Osteocyte (in vitro differentiated cells): Measurements from ENCODE around the gene RASD2. TPM values are rescaled to one million over a fixed set of nuclear protein-coding genes. Genes with fewer than 3 reads are reported as not detected.

Source experiments
- DNase-seq: peaks from one replicate; pipeline ENCODE4 v3.0.0; 2021; ENCODE audit warnings: mixed read lengths; ENCODE audit not compliant: unreplicated experiment; ENCODE audit errors: extremely low spot score
- H3K27ac Mint-ChIP-seq: one replicate; pipeline ENCODE4 v1.8.0; 2021; ENCODE audit warnings: mild to moderate bottlenecking, mixed read lengths; ENCODE audit not compliant: unreplicated experiment
- H3K27me3 Mint-ChIP-seq: one replicate; pipeline ENCODE4 v1.8.0; 2021; ENCODE audit warnings: mixed read lengths; ENCODE audit not compliant: unreplicated experiment
- H3K36me3 Mint-ChIP-seq: one replicate; pipeline ENCODE4 v1.8.0; 2021; ENCODE audit warnings: mixed read lengths; ENCODE audit not compliant: unreplicated experiment
- H3K4me1 Mint-ChIP-seq: one replicate; pipeline ENCODE4 v1.8.0; 2021; ENCODE audit warnings: mixed read lengths; ENCODE audit not compliant: unreplicated experiment
- H3K4me3 Mint-ChIP-seq: one replicate; pipeline ENCODE4 v1.8.0; 2021; ENCODE audit warnings: mild to moderate bottlenecking, moderate library complexity, mixed read lengths; ENCODE audit not compliant: unreplicated experiment
- H3K9me3 Mint-ChIP-seq: one replicate; pipeline ENCODE4 v1.8.0; 2021; ENCODE audit warnings: mixed read lengths; ENCODE audit not compliant: unreplicated experiment
- total RNA-seq: library from RNA; stranded (reverse); gene quantifications from 2 replicates; pipeline ENCODE4 v1.2.1, GENCODE V29; 2021
- TF ChIP-seq, protein P1 (sequence below): fragments of 200-600 bp; sonication (generic); IDR thresholded peaks from 2 replicates; pipeline ENCODE4 v1.5.0; 2021; ENCODE audit warnings: antibody characterized with exemption, mild to moderate bottlenecking, moderate library complexity

The RASD2 gene
- total RNA-seq, 1 donor from 2014 or later, result not detected

DNA sequence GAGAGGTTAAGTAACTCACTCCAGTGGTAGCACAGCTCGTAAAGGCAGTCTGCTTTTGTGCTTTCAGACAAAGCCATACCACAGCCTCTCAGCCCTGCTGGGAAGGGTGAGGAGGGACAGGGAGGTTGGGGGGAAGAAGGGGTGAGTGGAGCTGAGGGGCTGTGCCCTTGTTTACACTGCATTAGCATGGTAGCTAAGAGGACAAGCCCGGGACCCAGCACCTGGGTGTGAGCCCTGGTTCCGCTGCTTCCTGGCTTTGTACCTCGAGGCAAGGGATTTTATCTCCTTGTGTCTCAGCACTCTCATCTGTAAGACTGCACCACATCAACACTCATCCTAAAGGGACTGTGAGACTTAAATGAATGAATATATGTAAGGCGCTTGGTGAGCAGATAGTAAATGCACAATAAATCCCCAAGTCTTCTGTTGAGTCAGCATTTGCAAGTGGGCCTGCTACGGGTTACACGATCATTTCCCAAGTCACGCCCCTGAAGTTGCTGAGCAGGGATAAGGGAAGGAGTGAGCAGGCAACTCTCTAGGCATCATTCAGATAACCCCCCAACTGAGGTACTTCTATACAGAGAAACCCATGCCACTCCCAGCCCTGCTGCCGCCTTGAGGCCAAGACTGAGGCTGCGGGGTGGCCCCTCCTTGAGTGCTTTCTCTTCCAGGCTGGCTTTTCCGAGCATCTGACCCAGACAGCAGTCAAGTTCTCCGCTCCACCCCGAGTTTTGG, 7.5 kb downstream of the RASD2 start:
- peaks cover 11% of the 10 kb centered on the region for H3K4me1 Mint-ChIP-seq
- TF ChIP-seq, protein P1, sequence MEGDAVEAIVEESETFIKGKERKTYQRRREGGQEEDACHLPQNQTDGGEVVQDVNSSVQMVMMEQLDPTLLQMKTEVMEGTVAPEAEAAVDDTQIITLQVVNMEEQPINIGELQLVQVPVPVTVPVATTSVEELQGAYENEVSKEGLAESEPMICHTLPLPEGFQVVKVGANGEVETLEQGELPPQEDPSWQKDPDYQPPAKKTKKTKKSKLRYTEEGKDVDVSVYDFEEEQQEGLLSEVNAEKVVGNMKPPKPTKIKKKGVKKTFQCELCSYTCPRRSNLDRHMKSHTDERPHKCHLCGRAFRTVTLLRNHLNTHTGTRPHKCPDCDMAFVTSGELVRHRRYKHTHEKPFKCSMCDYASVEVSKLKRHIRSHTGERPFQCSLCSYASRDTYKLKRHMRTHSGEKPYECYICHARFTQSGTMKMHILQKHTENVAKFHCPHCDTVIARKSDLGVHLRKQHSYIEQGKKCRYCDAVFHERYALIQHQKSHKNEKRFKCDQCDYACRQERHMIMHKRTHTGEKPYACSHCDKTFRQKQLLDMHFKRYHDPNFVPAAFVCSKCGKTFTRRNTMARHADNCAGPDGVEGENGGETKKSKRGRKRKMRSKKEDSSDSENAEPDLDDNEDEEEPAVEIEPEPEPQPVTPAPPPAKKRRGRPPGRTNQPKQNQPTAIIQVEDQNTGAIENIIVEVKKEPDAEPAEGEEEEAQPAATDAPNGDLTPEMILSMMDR, result peak; percentile 15
- no peak overlapping the region for H3K27ac Mint-ChIP-seq
- no peaks in the 10 kb centered on the region for H3K9me3 Mint-ChIP-seq
- DNase-seq, result no peak
- no peak overlapping the region for H3K4me3 Mint-ChIP-seq
- no peaks in the 10 kb centered on the region for H3K36me3 Mint-ChIP-seq
- peaks cover 24% of the 10 kb centered on the region for H3K27me3 Mint-ChIP-seq

DNA sequence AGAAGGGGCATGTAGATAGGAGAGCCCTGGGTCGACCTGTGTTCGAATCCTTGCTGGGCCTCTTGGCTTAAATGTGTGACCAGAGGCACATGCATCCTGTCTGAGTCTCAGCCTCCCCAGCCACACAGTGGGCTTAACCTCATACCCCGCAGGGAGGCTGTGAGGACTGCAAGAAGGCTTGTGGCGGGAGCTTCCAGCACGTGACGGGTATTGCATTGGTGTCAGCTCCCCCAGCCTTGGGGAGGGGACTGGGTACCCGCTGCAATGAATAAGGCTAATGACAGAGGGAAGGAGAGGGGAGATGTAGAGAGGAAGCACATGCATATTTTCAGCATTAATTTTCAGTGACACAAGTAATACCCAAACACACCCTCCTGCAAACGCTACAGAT, 8.1 kb downstream of the RASD2 start:
- H3K36me3 Mint-ChIP-seq, result no peaks in the 10 kb centered on the region
- H3K9me3 Mint-ChIP-seq, result no peaks in the 10 kb centered on the region
- H3K4me1 Mint-ChIP-seq, result peaks cover 10% of the 10 kb centered on the region
- no peak for DNase-seq
- peaks cover 20% of the 10 kb centered on the region for H3K27me3 Mint-ChIP-seq
- TF ChIP-seq, protein P1, result no peak
- no peak overlapping the region for H3K27ac Mint-ChIP-seq
- H3K4me3 Mint-ChIP-seq, result no peak overlapping the region

DNA sequence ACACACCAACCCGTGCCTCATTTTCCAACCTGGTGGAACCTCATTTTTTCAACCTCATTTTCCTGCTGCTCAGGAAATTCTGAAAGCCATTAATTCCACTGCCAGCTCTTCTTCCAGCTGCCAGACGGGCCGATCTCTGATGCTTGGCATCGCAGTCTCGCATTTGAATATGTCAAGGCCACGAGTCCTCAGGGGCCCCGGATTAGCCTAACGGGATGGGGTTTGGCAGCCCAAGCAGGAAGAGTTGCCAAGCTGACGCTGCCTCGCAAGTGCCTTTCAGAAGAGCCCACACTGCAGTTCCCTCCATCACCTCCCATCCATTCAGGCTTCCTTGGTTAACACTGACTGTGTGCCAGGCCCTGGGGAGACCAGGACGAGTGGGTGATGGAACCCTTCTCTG, 8.7 kb downstream of the RASD2 start:
- Mint-ChIP-seq H3K9me3 (no peaks in the 10 kb centered on the region), H3K27ac (no peak overlapping the region), H3K4me1 (peaks cover 7% of the 10 kb centered on the region), H3K4me3 (no peak overlapping the region), H3K36me3 (no peaks in the 10 kb centered on the region), H3K27me3 (peaks cover 17% of the 10 kb centered on the region)
- DNase-seq, result no peak
- TF ChIP-seq, protein P1, result no peak

DNA sequence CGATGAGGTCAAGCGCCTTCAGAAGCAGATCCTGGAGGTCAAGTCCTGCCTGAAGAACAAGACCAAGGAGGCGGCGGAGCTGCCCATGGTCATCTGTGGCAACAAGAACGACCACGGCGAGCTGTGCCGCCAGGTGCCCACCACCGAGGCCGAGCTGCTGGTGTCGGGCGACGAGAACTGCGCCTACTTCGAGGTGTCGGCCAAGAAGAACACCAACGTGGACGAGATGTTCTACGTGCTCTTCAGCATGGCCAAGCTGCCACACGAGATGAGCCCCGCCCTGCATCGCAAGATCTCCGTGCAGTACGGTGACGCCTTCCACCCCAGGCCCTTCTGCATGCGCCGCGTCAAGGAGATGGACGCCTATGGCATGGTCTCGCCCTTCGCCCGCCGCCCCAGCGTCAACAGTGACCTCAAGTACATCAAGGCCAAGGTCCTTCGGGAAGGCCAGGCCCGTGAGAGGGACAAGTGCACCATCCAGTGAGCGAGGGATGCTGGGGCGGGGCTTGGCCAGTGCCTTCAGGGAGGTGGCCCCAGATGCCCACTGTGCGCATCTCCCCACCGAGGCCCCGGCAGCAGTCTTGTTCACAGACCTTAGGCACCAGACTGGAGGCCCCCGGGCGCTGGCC, 11.0 kb downstream of the RASD2 start:
- Mint-ChIP-seq H3K27me3 (peaks cover 10% of the 10 kb centered on the region), H3K27ac (no peak overlapping the region), H3K9me3 (no peaks in the 10 kb centered on the region), H3K4me1 (peaks cover 11% of the 10 kb centered on the region), H3K36me3 (no peaks in the 10 kb centered on the region), H3K4me3 (no peak overlapping the region)
- no peak for DNase-seq
- TF ChIP-seq, protein P1, result no peak

DNA sequence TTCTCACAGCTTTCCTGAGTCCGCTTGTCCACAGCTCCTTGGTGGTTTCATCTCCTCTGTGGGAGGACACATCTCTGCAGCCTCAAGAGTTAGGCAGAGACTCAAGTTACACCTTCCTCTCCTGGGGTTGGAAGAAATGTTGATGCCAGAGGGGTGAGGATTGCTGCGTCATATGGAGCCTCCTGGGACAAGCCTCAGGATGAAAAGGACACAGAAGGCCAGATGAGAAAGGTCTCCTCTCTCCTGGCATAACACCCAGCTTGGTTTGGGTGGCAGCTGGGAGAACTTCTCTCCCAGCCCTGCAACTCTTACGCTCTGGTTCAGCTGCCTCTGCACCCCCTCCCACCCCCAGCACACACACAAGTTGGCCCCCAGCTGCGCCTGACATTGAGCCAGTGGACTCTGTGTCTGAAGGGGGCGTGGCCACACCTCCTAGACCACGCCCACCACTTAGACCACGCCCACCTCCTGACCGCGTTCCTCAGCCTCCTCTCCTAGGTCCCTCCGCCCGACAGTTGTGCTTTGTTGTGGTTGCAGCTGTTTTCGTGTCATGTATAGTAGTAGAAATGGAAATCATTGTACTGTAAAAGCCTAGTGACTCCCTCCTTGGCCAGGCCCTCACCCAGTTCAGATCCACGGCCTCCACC, 11.7 kb downstream of the RASD2 start:
- Mint-ChIP-seq H3K4me3 (no peak overlapping the region), H3K36me3 (no peaks in the 10 kb centered on the region), H3K4me1 (peaks cover 11% of the 10 kb centered on the region), H3K27ac (no peak overlapping the region), H3K27me3 (peaks cover 10% of the 10 kb centered on the region), H3K9me3 (no peaks in the 10 kb centered on the region)
- TF ChIP-seq, protein P1, result no peak
- no peak for DNase-seq
